Left ventricle myocardium inferior (tissue), 1 donor: ENCODE results near the gene SLC19A1. TPM values are rescaled to one million over a fixed set of nuclear protein-coding genes. Genes with fewer than 3 reads are reported as not detected.
"Not testable (repeated sequence)": the region's sequence is repeated elsewhere in the genome, so short reads cannot be mapped to it uniquely, and the experiment has no call there.

ENCODE experiments used
- DNase-seq: peaks from one replicate; pipeline ENCODE4 v3.0.0-alpha.2; 2020
- H3K27ac ChIP-seq: fragments of 200-600 bp; replicated peaks from 2 replicates; pipeline ENCODE4 v1.8.0; 2021
- H3K27me3 ChIP-seq: fragments of 200-600 bp; 2 replicates; pipeline ENCODE4 v1.8.0; 2021; ENCODE audit warnings: low read depth
- H3K36me3 ChIP-seq: fragments of 200-600 bp; 2 replicates; pipeline ENCODE4 v1.8.0; 2021
- H3K4me1 ChIP-seq: fragments of 200-600 bp; 2 replicates; pipeline ENCODE4 v1.8.0; 2021
- H3K4me3 ChIP-seq: fragments of 200-600 bp; 2 replicates; pipeline ENCODE4 v1.8.0; 2021; ENCODE audit warnings: mild to moderate bottlenecking, moderate library complexity
- H3K9me3 ChIP-seq: fragments of 200-600 bp; replicated peaks from 2 replicates; pipeline ENCODE4 v1.8.0; 2021
- intact Hi-C: fragments of 100-400 bp; cut with micrococcal nuclease; formaldehyde crosslinking; loops from one replicate; pipeline ENCODE4 v1.11.0; 2022
- total RNA-seq: library from RNA; stranded (reverse); fragmentation: NEBNext Ultra II Directional; extraction: Animal tissue kit (Norgen Biotek cat#: 25700); gene quantifications from one replicate; pipeline ENCODE4 v1.2.1, GENCODE V29; 2021
- TF ChIP-seq, protein P1 (sequence below): fragments of 200-600 bp; IDR thresholded peaks from 2 replicates; pipeline ENCODE4 v1.8.0; 2021; ENCODE audit warnings: antibody characterized with exemption, mild to moderate bottlenecking, borderline replicate concordance
- donor health status: DM: no; HTN: yes; CAD: no; lungs with severe emphysema.

Gene SLC19A1
- total RNA-seq, 1 donor from 2014 or later: 4.9 TPM

GRCh38 chr21:45505416-45506021 lies 36.7 kb downstream of the SLC19A1 start:
- Histone ChIP-seq H3K9me3 (no peaks in the 10 kb centered on the region), H3K27ac (no peak overlapping the region), H3K4me3 (no peak overlapping the region), H3K27me3 (no peaks in the 10 kb centered on the region), H3K4me1 (no peaks in the 10 kb centered on the region), H3K36me3 (peaks cover 39% of the 10 kb centered on the region)
- intact Hi-C loops: no loop called here
- DNase-seq: peak; percentile 11
- TF ChIP-seq, protein P1, sequence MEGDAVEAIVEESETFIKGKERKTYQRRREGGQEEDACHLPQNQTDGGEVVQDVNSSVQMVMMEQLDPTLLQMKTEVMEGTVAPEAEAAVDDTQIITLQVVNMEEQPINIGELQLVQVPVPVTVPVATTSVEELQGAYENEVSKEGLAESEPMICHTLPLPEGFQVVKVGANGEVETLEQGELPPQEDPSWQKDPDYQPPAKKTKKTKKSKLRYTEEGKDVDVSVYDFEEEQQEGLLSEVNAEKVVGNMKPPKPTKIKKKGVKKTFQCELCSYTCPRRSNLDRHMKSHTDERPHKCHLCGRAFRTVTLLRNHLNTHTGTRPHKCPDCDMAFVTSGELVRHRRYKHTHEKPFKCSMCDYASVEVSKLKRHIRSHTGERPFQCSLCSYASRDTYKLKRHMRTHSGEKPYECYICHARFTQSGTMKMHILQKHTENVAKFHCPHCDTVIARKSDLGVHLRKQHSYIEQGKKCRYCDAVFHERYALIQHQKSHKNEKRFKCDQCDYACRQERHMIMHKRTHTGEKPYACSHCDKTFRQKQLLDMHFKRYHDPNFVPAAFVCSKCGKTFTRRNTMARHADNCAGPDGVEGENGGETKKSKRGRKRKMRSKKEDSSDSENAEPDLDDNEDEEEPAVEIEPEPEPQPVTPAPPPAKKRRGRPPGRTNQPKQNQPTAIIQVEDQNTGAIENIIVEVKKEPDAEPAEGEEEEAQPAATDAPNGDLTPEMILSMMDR: no peak

GRCh38 chr21:45504516-45505415 lies 37.5 kb downstream of the SLC19A1 start:
- Histone ChIP-seq H3K4me3 (no peak overlapping the region), H3K4me1 (no peaks in the 10 kb centered on the region), H3K36me3 (peaks cover 32% of the 10 kb centered on the region), H3K27me3 (no peaks in the 10 kb centered on the region), H3K27ac (no peak overlapping the region), H3K9me3 (no peaks in the 10 kb centered on the region)
- TF ChIP-seq, protein P1: no peak
- DNase-seq: peak; percentile 14
- intact Hi-C loops: no loop called here

GRCh38 chr21:45504021-45504515 lies 38.2 kb downstream of the SLC19A1 start:
- TF ChIP-seq, protein P1: no peak

DNA sequence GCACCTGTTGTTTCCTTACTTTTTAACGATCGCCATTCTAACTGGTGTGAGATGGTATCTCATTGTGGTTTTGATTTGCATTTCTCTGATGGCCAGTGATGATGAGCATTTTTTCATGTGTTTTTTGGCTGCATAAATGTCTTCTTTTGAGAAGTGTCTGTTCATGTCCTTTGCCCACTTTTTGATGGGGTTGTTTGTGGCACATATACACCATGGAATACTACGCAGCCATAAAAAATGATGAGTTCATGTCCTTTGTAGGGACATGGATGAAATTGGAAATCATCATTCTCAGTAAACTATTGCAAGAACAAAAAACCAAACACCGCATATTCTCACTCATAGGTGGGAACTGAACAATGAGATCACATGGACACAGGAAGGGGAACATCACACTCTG lies 39.0 kb downstream of the SLC19A1 start:
- H3K27ac ChIP-seq, H3K27me3 ChIP-seq, intact Hi-C loops, DNase-seq, H3K4me3 ChIP-seq, H3K4me1 ChIP-seq, H3K9me3 ChIP-seq: not testable (repeated sequence)
- peaks cover 36% of the 10 kb centered on the region for H3K36me3 ChIP-seq

More at GRCh38 chr21:45504021-45504515, 38.2 kb downstream of the SLC19A1 start:
- Histone ChIP-seq H3K36me3 (peaks cover 30% of the 10 kb centered on the region), H3K9me3 (no peaks in the 10 kb centered on the region), H3K27ac (no peak overlapping the region), H3K4me3 (no peak overlapping the region), H3K27me3 (no peaks in the 10 kb centered on the region), H3K4me1 (no peaks in the 10 kb centered on the region)
- intact Hi-C loops: no loop called here
- peak; percentile 11 for DNase-seq

DNA sequence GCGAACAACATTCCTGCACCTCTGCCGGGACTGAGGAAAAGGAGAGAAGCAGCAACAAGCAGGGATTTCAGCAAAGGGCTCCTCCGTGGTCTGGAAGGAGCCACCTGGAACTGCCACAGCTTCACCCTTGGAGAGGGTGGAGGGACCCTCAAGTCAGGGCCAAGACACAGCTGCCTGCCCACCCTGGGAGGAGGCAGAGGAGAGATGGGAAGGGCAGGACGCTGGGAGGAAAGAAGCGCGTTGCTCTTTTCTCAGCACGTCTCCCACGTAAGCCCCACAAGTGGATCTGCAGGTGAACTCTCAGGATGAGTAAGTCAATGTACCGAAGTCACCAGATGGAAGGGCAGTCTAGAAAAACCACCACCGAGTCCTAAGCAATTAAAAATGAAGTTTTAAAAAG lies 39.6 kb downstream of the SLC19A1 start:
- TF ChIP-seq, protein P1: no peak
- Histone ChIP-seq H3K36me3 (peaks cover 42% of the 10 kb centered on the region), H3K4me1 (no peaks in the 10 kb centered on the region), H3K27me3 (no peaks in the 10 kb centered on the region), H3K27ac (no peak overlapping the region), H3K4me3 (no peak overlapping the region), H3K9me3 (no peaks in the 10 kb centered on the region)
- intact Hi-C loops: no loop called here
- no peak for DNase-seq

GRCh38 chr21:45502006-45502345 lies 40.3 kb downstream of the SLC19A1 start:
- Histone ChIP-seq H3K27me3 (no peaks in the 10 kb centered on the region), H3K9me3 (no peaks in the 10 kb centered on the region), H3K4me3 (no peak overlapping the region), H3K36me3 (peaks cover 49% of the 10 kb centered on the region), H3K4me1 (no peaks in the 10 kb centered on the region), H3K27ac (no peak overlapping the region)
- DNase-seq: peak; percentile 6
- TF ChIP-seq, protein P1: no peak
- intact Hi-C loops: no loop called here

GRCh38 chr21:45501081-45502005 lies 40.9 kb downstream of the SLC19A1 start:
- H3K4me3 ChIP-seq, DNase-seq, H3K27me3 ChIP-seq, intact Hi-C loops, H3K4me1 ChIP-seq, H3K9me3 ChIP-seq, H3K27ac ChIP-seq: not testable (repeated sequence)
- H3K36me3 ChIP-seq: peaks cover 54% of the 10 kb centered on the region
